ENCODE results near the gene MACROD2.

Gene MACROD2

DNA sequence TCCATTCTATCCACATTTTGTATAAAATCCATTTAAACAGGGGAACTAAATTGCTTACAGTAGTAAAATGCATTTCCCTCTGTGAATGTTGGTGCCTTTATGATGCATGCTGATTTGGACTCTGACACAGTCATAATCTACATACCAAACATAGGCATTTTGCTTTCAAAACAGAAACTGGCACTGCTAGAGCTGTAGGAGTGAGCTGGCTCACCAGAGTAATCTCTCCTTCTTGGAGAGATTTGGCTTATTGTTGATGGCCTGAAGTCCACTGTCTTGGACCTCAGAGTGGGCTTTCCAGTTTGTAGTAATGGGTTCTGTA lies 705.3 kb downstream of the MACROD2 start:
- DNase-seq (ENCODE audit: low read depth, low spot score): no peak
- no peak overlapping the region for H3K4me3 ChIP-seq (ENCODE audit: low read depth, low read length)
- TF ChIP-seq, protein P1, sequence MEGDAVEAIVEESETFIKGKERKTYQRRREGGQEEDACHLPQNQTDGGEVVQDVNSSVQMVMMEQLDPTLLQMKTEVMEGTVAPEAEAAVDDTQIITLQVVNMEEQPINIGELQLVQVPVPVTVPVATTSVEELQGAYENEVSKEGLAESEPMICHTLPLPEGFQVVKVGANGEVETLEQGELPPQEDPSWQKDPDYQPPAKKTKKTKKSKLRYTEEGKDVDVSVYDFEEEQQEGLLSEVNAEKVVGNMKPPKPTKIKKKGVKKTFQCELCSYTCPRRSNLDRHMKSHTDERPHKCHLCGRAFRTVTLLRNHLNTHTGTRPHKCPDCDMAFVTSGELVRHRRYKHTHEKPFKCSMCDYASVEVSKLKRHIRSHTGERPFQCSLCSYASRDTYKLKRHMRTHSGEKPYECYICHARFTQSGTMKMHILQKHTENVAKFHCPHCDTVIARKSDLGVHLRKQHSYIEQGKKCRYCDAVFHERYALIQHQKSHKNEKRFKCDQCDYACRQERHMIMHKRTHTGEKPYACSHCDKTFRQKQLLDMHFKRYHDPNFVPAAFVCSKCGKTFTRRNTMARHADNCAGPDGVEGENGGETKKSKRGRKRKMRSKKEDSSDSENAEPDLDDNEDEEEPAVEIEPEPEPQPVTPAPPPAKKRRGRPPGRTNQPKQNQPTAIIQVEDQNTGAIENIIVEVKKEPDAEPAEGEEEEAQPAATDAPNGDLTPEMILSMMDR (IDR thresholded peaks at IDR 0.05; ENCODE audit: insufficient read depth, low read length, missing control alignments): no peak
- ChIA-PET CTCF (no interaction called here), POLR2A (no interaction called here)

DNA sequence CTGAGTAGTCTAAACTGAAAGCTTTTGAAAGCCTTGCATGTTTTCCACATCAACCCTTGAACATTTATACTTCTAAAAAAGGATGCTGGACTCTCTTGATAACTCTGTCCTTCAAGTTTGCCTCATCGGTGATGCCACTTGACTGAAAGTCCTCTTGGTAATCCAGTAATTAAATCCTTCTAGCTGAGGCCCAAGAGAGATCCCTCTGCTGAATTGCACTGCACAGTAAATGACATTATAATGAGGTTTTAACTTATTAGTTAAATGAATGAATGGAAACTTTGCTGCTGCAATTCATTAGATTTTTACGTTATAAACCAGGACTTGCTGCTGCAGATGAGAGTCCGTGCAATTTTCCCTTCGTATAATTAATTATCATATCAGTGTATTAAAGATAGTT lies 706.0 kb downstream of the MACROD2 start:
- DNase-seq (ENCODE audit: low read depth, low spot score): no peak
- POLR2A ChIA-PET: no interaction called here
- TF ChIP-seq, protein P1 (IDR thresholded peaks at IDR 0.05; ENCODE audit: insufficient read depth, low read length, missing control alignments): no peak
- CTCF ChIA-PET: no interaction called here
- no peak overlapping the region for H3K4me3 ChIP-seq (ENCODE audit: low read depth, low read length)

DNA sequence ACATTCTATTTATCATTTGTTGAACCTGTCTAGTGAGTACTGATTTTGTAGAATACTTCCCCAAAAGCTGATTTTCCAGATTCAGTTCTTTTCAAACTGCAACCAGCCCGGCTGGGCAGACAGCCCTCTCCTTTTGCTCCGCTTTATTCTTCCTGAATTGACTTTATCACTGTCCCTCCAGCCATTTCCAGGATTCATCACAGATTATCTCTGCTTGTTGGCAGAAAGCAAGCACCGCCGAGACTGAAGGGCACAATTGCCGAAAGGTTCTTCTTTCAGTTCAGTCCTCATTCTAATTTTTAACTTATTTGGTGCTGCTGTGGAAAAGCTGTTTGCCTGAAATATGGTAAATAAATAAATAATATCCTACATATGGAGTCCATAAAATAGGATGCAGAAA lies 711.2 kb downstream of the MACROD2 start:
- DNase-seq (ENCODE audit: low read depth, low spot score): no peak
- ChIA-PET POLR2A (no interaction called here), CTCF (no interaction called here)
- H3K4me3 ChIP-seq (ENCODE audit: low read depth, low read length): no peak overlapping the region
- TF ChIP-seq, protein P1 (IDR thresholded peaks at IDR 0.05; ENCODE audit: insufficient read depth, low read length, missing control alignments): no peak

DNA sequence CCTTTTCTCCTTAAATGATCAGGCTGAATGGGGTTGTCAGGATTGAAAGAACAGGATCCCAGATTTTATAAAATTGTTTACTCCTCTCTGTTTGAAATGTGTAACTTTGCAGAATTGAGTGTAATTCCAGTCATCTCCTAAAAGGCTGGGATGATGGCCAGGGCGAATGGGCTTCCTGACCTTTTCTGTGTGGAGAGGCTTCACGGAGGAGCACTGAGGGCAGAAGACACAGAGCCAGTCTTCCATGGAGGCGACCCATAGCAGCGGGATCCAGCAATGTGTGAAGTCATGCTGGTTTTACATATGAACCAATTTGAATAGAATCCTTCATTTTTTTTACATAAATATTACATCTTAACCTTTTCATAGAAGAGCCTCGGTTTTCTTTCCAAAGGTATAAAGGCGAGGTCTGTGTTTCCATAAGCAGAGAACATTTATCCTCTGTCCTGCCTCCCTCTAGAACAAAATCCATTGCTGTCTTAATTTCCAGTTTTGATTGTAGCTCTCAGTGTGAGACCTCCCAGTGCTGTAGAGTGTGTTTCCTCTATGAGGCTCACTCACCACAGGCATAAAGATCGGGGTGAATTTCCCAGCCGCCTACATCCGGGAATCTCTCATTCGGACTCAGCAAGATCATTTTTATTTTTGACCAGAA lies 711.8 kb downstream of the MACROD2 start:
- no peak for DNase-seq (ENCODE audit: low read depth, low spot score)
- CTCF ChIA-PET: no interaction called here
- H3K4me3 ChIP-seq (ENCODE audit: low read depth, low read length): no peak overlapping the region
- TF ChIP-seq, protein P1 (IDR thresholded peaks at IDR 0.05; ENCODE audit: insufficient read depth, low read length, missing control alignments): no peak
- POLR2A ChIA-PET: no interaction called here

DNA sequence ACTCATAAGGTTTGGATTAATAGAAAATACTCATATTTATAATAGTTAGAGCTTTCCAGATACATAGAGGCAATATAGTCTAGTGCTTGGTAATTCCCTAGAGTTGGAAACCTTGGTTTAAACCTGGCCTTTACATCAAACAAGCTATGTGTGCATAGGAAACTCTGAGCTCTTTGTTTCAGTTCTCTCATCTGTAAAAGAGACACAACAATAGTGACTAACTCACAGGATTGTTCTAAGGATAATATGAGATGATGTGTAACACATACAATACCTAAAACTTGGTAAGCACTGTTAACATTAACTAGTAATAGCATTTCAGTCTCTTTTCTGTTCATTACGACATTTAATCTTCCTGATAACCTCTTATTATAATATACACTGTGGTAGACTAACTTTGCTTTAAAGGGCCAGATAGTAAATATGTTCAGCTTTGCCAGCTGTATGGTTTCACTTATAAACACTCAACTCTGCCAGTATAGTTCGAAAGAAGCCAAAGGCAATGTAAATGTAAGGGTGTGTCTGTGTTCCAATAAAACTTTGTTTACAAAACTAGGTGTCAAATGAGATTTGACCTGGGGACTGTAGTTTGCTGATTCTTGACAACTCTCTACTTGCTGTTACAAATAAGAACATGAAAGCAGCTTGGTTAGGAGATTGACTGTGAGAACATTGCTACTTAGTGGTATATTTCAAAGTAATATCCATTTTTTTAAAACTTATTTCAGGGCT lies 712.7 kb downstream of the MACROD2 start:
- TF ChIP-seq, protein P1 (IDR thresholded peaks at IDR 0.05; ENCODE audit: insufficient read depth, low read length, missing control alignments): no peak
- H3K4me3 ChIP-seq (ENCODE audit: low read depth, low read length): no peak overlapping the region
- DNase-seq (ENCODE audit: low read depth, low spot score): no peak
- CTCF ChIA-PET: no interaction called here
- POLR2A ChIA-PET: no interaction called here

DNA sequence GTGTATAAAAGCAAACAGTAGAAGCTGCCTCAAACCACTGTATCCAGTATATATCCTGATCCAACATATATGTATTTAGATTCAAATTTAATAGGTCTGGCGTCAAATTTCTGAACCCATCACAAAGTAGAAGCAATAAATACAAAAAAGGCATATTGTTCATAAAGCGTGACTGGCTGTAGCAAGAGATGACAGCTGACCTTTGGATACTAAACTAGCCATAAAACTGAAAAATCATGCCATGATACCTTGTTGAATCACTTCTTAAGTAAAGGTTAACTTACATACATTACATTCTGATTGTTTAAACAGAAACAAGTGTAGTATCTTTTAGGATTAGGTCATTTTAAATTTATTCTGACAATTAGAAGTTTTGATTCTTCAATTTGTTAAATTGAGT lies 714.1 kb downstream of the MACROD2 start:
- CTCF ChIA-PET: no interaction called here

More for the DNA sequence above, 714.1 kb downstream of the MACROD2 start:
- no peak overlapping the region for H3K4me3 ChIP-seq (ENCODE audit: low read depth, low read length)
- DNase-seq (ENCODE audit: low read depth, low spot score): no peak
- TF ChIP-seq, protein P1 (IDR thresholded peaks at IDR 0.05; ENCODE audit: insufficient read depth, low read length, missing control alignments): no peak
- POLR2A ChIA-PET: no interaction called here
